NOMO-1 treated with DMSO at 0.1 percent for 48 hours (cell line): ENCODE data around the gene TMEM182.

Experiments
- DNase-seq: peaks from one replicate; lab custom pipeline; 2025; ENCODE audit not compliant: unreplicated experiment; lab: John Stamatoyannopoulos, UW

TMEM182 gene, protein sequence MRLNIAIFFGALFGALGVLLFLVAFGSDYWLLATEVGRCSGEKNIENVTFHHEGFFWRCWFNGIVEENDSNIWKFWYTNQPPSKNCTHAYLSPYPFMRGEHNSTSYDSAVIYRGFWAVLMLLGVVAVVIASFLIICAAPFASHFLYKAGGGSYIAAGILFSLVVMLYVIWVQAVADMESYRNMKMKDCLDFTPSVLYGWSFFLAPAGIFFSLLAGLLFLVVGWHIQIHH

GRCh38 chr2:102761763-102762162 is at the start of gene TMEM182:
Gene TMEM182, plus strand, starts transcription at chr2:102762031. Its CDS starts 187 bp downstream, at chr2:102762218.
- DNase-seq: no peak

GRCh38 chr2:102717308-102718018 is 44.4 kb upstream of the TMEM182 start:
- DNase-seq: no peak

DNA sequence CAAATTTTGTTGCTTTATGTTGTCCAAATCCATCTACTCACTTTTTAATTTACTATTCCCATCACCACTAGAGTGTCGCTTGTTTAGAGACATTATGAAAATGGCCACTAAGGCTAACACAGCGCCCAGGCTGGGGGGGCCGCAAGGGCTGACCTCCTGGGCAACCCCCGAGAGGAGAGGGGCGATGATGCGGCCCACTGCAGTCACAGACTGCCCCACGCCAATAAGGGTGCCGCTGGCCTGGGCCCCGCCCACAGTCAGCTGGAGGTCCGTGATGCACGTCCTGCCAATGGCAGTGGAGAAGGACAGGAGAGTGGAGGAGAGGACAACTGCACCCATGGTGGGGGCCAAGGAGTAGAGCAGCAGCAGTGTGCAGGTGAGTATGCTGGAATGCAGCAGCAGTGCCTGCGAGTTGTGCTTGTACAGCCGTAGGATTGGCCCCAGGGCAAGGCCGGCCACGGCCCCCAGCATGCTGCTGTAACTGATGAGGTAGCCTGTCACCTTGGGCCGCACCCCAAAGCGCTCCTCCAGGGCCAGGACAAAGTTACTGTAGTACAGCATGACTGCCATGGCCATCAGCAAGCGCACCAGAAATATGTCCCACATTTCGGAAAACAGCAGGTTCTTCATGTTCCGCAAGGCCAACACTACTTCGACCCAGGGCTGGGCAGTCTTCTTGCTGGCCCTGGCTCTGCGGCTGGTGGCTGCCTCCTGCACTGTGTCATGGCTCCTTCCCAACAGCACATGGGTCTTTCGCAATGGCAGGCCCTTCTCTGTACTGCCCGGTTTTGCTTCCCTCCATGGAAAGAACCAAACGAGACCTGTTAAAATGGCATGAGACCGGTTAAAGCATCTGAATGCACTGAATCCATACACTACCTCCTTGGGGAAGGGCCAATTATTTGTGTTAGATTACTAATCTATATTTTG is 43.2 kb upstream of the TMEM182 start:
- no peak for DNase-seq

GRCh38 chr2:102724016-102724490 is 37.8 kb upstream of the TMEM182 start:
- no peak for DNase-seq

DNA sequence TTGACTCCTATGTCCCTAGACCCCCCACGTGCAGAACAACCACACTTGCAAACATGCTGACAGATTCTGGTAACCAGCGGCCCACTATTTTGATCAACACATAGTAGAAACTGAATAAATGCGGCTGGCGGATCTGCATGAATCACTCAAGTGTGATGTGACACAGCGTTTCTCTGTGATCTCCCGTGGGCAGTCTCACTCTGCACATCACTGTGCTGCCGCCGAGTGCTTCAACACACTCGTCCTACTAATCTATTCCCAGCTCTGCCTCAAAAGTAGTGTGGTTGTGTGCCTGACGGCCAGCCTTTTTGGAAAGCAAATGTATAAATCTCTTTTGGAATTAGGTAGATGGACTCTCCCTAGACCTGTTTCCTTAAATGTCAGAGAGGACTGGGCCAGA is 37.3 kb upstream of the TMEM182 start:
- DNase-seq: no peak

GRCh38 chr2:102726128-102727087 is 35.4 kb upstream of the TMEM182 start:
- peak; percentile 28 for DNase-seq

GRCh38 chr2:102735416-102736109 is 26.3 kb upstream of the TMEM182 start:
- DNase-seq: no peak

DNA sequence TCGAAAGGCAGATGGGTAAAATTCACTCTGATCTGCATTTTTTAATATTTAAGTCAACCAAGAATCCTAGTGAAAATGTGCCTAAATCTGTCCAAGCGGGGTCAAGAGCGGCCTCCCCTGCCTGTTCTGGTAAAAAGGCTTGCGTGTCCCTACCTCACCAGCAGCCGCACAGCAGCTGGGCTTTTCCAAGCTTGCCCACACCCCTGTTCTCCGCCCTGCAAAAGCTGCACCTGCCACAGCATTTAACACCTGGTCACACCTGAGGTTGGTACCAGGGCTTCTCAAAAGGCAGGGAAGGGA is 25.8 kb upstream of the TMEM182 start:
- DNase-seq: peak; percentile 55

DNA sequence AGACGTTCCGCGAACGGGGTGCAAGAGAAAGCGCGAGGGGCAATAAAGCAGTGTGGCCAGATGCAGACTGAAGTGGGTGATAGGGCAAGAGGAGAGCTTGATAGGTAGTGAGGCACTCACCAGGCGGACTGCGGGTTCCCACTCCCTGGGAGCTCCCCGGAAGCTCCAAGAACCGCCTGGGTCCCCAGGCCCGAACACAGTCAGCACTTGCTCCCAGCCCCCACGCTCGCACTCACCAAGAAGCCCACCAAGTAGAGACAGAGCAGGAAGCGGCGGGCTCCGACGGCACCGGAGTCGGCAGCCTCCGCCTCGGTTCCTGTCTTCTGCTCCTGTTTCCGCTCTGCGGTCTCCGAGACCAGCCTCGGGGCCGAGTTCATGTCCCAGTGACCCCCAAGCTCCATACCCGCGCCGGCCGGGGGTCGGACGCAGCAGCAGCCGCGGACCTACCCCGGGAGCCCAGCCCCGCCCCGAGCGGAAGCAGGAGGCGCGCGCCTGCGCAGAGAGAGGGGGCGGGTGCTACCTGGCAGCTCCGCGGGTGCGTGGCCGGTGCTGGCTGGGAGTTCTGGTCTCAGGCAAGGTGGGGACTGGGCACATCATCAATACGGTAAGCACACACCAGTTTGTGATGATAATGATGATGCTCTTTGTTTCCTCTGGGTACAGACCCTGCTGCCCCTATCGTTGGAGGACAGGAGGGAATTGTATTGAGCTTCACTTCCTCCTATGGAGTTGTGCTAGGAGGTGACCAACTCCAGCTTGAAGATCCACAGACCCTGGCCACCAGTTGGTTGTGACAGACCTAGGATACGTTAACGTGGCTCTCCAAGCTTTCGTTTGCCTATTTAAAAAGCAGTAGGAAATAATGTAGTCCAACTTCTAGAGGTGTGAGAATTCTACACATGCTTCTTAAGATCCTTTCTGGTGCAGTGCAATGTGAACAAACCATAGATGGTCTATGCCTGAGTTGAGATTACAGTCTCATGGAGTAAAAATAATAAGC is 25.1 kb upstream of the TMEM182 start:
- peak; percentile 63 for DNase-seq

- no peak for DNase-seq
Measured at GRCh38 chr2:102737431-102737830, 24.4 kb upstream of the TMEM182 start.

GRCh38 chr2:102743259-102743658 is 18.6 kb upstream of the TMEM182 start:
- DNase-seq: no peak

DNA sequence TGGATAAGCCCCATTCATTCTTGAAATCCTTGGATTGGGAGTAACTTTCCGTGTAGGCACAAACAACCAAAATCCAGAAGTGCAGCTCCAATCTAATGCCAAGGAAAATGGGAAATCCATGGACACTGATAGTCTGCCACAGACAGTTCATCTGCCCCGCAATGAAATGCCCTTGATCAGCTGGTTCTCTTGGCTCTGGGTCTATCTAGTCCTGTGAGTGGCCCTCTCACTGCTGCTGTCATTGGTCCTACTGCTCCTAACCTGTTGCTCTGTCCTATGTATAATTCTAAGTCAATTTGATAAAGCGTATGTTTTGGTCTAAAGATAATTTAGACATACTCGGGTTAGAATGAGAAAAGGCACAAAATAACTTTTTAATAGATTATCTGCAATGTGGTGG is 13.7 kb upstream of the TMEM182 start:
- DNase-seq: no peak

DNA sequence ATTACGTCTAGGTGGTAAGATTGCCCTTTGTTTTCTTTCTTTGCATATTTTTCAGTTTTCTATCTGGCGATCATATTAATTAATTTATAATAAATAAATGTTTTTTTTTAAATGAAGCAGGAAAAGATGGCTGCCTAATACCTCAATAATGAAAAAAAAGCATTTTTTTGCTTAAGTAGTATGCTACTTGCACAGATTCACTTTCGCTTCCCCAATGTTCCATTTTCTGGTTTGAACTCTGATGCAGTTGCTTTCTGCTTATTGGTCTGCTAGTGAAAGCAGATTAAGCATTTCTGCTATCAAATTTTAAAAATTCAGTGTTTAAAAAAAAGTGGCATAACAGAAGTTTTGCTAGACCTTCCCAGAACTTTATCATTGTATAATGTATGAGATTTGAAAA is 11.9 kb upstream of the TMEM182 start:
- DNase-seq: peak; percentile 19

GRCh38 chr2:102753563-102754159 is 8.2 kb upstream of the TMEM182 start:
- DNase-seq: peak; percentile 47

- DNase-seq: no peak
Measured at GRCh38 chr2:102754456-102755145, 7.2 kb upstream of the TMEM182 start.

- no peak for DNase-seq
Measured at GRCh38 chr2:102755284-102755683, 6.5 kb upstream of the TMEM182 start.

- no peak for DNase-seq
Measured at GRCh38 chr2:102758439-102758838, 3.4 kb upstream of the TMEM182 start.

DNA sequence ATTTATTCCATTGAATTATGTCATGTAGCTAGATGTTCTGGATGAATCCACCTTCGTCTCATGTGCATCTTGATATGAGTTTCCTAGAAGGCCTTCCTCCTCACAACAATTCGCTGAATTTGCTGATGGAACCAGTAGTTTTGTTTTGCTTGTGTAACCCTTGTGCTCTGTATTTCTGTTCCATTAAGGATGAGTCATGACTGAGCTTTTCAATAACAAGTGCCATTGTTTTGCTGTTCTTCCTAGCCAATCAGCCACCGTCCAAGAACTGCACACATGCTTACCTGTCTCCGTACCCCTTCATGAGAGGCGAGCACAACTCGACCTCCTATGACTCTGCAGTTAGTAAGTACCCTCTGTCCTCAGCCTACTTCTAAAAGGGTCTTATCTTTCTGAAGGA is 2.3 kb downstream of the TMEM182 start:
- no peak for DNase-seq
